ENCODE data around the gene BATF.

The BATF gene

GRCh38 chr14:75501080-75501479 lies 21.2 kb upstream of the BATF start:
- DNase-seq, result no peak

DNA sequence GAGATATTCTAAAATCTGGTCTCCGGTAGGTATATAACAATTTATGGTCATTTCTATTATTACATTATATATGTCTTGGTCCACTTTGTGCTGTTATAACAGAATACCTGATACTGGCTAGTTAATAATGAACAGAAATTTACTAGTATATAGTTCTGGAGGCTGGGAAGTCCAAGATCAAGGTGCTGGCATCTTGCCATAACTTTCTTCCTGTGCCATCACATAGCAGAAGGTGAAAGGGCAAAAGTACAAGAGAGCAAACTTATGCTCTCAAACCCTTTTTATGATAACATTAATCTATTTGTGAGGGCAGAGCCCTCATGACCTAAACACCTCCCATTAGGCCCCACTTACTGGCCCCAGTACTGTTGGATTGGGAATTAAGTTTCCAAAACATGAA lies 17.9 kb upstream of the BATF start:
- no peak for DNase-seq

- no peak for DNase-seq
Measured at GRCh38 chr14:75506930-75507329, 15.3 kb upstream of the BATF start.

DNA sequence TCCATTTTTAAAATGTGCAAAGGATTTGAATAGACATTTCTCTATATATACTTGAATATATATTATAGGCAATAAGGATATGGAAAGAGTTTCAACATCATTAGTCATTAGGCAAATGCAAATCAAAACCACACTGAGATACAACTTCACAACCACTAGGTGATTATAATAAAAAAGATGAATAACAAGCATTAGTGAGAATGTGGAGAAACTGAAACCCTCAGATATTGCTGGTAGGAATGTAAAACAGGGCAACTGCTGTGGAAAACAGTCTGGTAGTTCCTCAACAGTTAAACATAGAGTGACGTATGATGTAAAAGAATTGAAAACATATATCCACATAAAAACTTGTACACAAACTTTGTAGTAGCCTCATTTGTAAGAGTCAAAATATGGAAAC lies 11.7 kb upstream of the BATF start:
- DNase-seq, result no peak

GRCh38 chr14:75511201-75511600 lies 11.1 kb upstream of the BATF start:
- no peak for DNase-seq

DNA sequence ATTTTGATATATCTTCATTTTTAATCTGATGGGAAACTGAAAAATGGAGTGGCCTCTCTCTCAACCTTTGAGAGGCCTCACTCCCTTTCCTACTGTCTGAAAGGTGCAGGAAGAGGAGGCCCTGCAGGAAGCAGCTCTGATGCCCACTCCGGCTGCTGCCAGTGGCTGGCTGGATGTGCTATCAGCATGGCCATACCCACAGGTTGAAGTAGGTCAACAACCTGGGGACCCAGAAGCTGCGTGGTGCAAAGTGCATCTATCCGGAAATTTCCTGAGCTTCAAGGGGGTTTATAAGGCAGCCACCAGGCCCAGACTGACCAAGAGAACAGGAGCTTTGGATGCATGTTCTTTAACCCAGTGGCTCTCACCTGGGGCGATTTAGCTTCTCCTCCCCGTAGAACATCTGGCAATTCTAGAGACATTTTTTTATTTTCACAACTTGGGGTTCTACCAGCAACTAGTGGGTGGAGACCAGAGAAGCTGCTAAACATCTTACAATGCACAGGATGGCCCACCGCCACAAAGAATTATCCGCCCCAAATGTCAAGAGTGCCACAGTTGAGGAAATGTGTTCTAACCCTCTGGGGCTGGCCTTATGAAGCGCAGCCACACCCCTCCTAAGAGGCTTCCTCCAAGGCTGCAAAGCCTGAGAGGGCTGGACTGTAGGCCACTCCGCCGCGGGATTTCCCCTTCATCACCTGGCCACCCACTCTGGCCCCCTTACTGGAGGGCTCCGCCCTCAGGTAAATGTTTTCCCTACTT lies 8.2 kb upstream of the BATF start:
- DNase-seq, result no peak

DNA sequence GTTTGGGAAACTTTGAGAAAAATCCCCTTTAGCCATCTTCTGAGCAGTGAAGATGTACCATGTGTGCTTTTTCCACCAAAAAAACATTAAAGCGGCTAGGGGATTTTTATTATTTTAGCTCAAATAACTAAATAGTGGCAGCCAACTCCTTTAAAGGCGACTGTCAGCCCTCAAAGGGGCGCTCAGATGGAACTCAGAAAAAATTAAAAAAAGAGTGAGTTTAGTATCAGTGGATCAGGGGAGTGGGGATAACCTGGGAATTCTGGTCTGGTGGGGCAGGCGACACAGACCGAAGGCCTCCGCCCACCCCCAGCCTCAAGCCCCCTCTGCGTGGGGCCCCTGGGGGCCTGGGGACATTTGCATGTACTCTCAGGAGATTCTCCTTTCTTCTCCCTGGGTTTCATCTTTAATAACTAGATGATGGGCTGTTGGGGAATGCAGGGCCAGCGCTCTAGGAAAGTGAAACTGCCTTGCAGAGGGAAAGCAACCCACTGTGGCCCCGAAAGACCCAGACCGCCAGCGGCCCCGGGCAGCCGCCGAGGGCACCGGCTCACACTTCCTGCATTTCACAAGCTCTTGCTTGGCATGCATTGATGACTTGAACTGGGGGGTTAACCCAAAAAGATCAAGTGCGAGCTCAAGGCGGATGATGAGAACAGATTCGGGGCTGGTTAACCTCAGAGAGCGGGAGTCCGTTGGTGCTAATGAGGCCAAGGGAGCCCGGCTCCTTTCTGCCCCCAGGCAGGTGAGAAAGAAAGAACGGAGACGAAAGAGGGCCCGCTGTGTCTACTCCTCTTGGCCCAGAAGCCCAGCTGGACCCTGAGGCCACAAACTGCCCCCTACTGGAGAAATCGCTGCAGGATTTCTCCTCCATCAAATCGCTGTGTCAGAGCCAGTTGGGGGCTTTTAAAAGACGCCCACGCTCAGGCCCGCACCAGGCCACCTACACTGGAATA lies 7.3 kb upstream of the BATF start:
- DNase-seq, result peak; percentile 48

DNA sequence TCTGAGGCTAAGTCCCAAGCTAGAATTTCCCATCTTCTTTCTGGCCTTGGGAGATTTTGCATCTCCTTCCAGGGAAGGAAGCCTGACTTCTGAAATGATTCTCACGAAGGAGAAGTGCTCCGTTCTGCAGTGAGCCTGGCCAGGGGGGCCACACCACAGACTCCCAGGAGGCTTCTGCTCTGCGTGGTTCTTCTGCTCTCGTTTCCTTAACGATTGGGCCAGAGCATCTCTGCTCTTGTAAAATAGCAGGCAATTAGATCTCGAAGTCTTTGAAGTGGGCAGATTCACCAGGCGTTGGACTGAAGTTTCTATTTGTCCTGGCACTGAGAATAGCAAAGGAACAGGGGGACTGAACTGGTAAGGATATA lies 6.7 kb upstream of the BATF start:
- DNase-seq, result no peak

- DNase-seq, result peak; percentile 60
Measured at GRCh38 chr14:75518625-75519024, 3.6 kb upstream of the BATF start.

DNA sequence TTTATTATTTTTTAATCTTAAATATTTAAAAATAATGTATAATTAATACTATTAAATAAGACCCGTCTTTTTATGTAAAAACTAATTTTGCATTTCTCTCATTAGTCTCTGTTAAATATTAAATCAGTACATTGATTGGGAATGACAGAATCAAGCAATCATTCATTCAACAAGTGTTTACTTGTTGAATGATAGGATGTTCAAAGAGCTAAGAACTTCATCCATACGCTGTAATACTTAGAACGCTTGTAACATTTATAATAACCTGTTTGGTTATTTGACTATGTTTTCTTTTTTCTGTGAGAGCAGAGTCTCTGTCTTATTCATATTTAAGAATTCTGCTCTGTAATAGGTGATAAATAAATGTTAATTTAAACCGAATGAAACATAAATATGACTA lies 2.9 kb upstream of the BATF start:
- DNase-seq, result no peak

DNA sequence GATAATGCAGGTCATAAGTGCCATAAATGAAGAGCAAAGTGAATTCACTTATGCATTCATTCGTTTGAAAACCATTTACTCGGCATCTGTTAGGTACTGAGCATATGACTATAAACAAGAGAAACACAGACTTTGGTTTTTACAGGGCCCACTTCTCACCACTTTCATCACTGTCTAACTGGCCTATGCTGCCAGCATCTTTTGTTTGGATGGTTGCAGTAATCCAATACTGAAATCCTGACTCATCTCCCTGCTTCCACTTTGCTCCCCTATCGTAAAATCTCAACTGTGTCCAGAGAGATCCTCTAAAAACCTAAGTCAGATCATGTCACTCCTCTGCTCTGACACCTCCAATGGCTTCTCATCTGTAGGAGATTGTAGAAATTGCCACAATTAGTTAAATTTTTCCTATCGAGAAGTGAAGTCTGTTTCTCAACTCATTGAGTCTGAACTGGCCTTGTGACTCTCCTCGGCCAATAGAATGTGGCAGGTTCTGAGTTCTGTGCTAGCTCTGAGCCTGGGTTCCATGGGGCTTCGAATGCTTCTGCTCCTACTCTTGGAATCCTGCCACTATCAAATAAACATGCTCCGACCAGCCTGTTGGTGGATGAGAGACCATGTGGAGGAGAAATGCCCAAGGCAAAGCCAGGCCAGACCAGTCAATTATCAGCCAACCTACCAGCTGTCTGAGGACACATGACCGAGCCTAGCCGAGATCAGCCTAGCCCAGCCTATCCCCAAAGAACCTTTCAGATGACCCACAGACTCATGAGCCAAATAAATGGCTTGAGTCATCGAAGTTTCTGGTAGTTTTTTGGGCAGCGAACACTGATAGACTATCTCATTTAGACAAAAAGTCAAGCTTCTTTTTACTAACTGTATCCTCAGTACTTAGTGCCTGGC lies 2.2 kb upstream of the BATF start:
- no peak for DNase-seq

DNA sequence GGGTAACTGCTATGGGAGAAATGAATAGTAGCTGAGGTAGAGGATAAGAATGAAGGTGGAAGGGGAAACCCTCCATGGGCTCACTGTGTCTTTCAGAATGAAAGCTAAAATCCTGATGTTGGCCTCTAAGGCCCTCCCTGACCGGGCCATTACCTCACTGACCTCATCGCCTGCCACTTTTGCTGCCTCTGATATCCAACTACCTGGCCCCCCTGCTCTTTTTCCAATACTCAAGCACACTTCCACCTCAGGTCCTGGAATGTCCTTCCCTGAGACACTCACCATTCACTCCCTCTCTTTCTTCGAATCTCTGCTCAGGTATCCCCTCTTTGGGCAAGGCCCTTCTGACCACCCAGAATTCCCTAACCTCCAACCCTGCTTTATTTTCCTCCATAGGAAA lies 1.4 kb upstream of the BATF start:
- no peak for DNase-seq

GRCh38 chr14:75521415-75522199 lies 662 bp upstream of the BATF start:
- DNase-seq, result no peak

- DNase-seq, result no peak
Measured at GRCh38 chr14:75522983-75523318, 682 bp downstream of the BATF start.

- peak; percentile 50 for DNase-seq
Measured at GRCh38 chr14:75523771-75524171, 1.5 kb downstream of the BATF start.

DNA sequence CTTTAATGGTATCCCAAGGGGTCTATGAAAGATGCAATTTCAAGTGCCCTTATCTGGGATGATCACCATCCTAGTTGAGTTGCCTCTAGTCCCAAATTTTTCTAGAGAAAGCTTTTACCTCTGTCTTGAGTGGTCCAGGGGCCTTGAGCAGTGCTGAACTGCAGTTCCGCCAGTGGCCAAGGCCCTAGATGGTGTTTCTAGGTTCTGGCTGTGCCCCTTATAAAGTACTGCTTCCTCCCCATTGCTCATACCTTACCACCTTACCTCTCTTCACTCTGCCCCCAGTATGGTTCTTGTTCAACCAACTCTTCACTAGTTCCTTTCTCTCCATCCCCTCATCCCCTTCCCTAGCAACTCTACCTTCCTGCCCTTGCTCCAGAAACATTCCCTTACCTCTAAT lies 3.7 kb downstream of the BATF start:
- DNase-seq, result no peak

DNA sequence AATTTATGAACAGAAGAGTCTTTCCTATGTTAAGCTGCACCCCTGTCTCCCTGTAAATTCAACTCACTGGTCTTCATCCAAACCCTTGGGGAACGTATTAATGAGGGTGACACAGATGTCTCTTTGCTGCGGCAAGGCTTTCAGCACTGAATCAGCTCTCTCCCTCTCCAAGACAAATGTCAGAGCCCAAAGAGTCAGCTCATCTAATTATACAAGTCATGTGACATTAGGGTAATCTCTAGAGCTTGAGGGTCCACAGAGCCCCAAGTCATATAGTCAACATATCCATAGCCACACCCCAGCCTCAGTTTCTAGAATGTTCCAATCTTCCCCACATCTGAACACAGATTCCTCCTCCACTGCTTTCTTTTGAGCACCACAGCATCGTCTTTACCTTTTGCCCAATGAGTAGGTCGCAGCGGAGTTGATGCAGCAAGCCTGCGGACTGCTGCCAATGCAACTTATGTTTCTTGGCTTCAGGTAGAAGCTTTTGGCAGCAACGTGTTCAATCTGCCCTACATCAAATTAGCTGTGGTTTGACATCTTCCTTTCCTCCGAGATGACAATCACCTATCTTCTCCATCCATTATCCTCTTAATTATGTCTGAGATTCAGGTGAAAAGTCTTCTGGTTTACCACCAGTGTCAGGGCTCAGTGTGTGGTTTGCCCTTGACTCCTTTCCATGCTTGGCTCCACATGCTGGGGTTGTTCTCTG lies 5.3 kb downstream of the BATF start:
- no peak for DNase-seq

GRCh38 chr14:75531256-75531655 lies 9.0 kb downstream of the BATF start:
- DNase-seq, result no peak

DNA sequence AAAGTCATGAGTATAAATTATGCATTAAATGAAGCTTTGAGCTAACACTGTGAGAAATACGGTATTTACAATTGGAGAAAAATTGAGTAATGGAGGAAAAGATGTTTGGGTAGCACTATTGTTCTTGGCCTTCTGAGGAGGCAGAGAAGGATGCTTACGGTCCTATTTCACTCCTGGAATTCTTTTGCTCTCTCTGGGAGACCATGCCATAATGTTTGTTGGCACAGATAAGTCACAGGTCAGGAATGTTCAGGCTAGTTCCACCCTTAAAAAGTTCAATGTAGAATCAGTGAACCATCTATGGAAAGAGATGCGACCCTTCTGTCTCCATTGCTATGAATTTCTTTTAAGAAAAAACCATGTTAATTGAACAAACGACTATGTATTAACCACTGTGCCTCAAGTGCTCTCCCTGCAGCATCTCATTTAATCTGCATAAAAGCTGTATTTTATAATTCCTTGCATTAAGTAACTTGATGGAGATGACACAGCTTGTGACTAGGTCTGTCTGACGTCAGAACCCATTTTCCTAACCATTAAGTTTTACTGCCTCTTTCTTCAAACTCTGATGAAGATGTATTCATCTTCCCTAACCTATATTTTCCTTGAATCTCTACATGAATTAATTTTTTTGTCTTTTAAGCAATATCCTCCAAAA lies 9.5 kb downstream of the BATF start:
- DNase-seq, result no peak

DNA sequence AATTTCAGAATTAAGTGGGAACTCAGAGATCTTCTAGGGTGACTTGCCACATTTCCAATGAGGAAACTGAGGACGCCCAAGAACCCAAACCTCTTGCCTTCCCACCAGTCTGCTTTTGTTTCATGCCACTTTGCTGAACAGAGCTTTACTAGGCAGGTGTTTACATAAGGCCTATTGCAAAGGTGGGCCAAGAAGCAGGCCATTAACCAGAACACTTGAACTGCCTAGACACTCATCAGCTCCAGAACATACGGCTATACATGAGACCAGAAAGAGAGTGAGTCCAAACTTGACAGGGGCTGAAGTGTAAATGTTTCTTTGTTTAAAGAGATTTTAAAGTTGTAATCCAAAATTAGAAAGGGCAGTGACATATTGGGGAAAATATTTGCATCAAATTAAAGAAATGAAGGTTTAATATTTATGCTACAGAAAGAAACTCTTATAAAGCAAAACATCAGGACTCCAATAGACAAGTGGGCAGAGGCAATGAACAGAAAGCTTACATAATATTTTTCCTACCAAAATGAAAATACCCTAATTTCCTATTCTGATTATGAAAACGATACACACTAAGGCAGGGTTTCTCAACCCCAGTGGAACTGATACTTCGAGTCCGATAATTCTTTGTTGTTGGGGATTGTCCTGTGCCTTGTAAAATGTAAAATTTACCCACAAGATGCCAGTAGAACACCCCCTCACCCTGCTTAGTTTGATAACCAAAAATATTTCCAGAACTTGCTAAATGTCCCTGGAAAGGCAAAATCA lies 11.7 kb downstream of the BATF start:
- DNase-seq, result no peak
